Hepatocyte (in vitro differentiated cells): ENCODE results near the gene PRND. TPM values are rescaled to one million over a fixed set of nuclear protein-coding genes. Genes with fewer than 3 reads are reported as not detected.

Experiments
- DNase-seq: peaks from one replicate; pipeline ENCODE4 v3.0.0-alpha.2; 2016; ENCODE audit warnings: low spot score
- H2AFZ ChIP-seq: fragments of 200-600 bp; sonication (generic); 2 replicates; pipeline ENCODE4 v1.6.0; 2016; ENCODE audit warnings: antibody characterized with exemption, mild to moderate bottlenecking
- H3K27ac ChIP-seq: fragments of 200-600 bp; sonication (generic); 2 replicates; pipeline ENCODE4 v1.5.1; 2016; ENCODE audit warnings: mild to moderate bottlenecking
- H3K27me3 ChIP-seq: fragments of 200-600 bp; sonication (generic); 2 replicates; pipeline ENCODE4 v1.6.1; 2016
- H3K36me3 ChIP-seq: fragments of 200-600 bp; sonication (generic); replicated peaks from 2 replicates; pipeline ENCODE4 v1.5.1; 2016; ENCODE audit warnings: low read depth; ENCODE audit not compliant: insufficient read depth
- H3K4me1 ChIP-seq: fragments of 200-600 bp; sonication (generic); 2 replicates; pipeline ENCODE4 v1.5.1; 2016; ENCODE audit warnings: mild to moderate bottlenecking, moderate library complexity; ENCODE audit not compliant: insufficient read depth
- H3K4me2 ChIP-seq: fragments of 200-600 bp; sonication (generic); 2 replicates; pipeline ENCODE4 v1.6.0; 2016
- H3K4me3 ChIP-seq: fragments of 200-600 bp; sonication (generic); 2 replicates; pipeline ENCODE4 v1.5.1; 2016; ENCODE audit warnings: mild to moderate bottlenecking
- H3K79me2 ChIP-seq: fragments of 200-600 bp; sonication (generic); 2 replicates; pipeline ENCODE4 v1.6.0; 2017; ENCODE audit warnings: mild to moderate bottlenecking
- H3K9me2 ChIP-seq: fragments of 200-600 bp; sonication (generic); replicated peaks from 2 replicates; pipeline ENCODE4 v1.6.0; 2017; ENCODE audit warnings: mild to moderate bottlenecking; ENCODE audit not compliant: insufficient read depth
- H3K9me3 ChIP-seq: fragments of 200-600 bp; sonication (generic); 2 replicates; pipeline ENCODE4 v1.5.1; 2016; ENCODE audit warnings: low read depth, mild to moderate bottlenecking
- H4K20me1 ChIP-seq: fragments of 200-600 bp; sonication (generic); 2 replicates; pipeline ENCODE4 v1.6.0; 2016; ENCODE audit warnings: mild to moderate bottlenecking; ENCODE audit not compliant: insufficient read depth, poor library complexity, severe bottlenecking
- EZH2 ChIP-seq: fragments of 200-600 bp; sonication (generic); IDR thresholded peaks from 2 replicates; pipeline ENCODE4 v1.6.1; 2016; ENCODE audit warnings: antibody characterized with exemption, mild to moderate bottlenecking, borderline replicate concordance
- EZH2phosphoT487 ChIP-seq: fragments of 200-600 bp; sonication (generic); IDR thresholded peaks from one replicate; pipeline ENCODE4 v1.6.1; 2018; ENCODE audit warnings: antibody characterized with exemption, mild to moderate bottlenecking, low read depth, moderate library complexity; ENCODE audit not compliant: unreplicated experiment, severe bottlenecking
- WGBS: methylation state at CpG from one replicate; pipeline ENCODE4 v1.1.6; 2016; ENCODE audit warnings: low lambda C conversion rate; ENCODE audit errors: missing lambda C conversion rate; 5-methylcytosine and 5-hydroxymethylcytosine counted together
- polyA plus RNA-seq: library from polyadenylated mRNA; unstranded; fragments of >200 nt; fragmentation: Nextera tagmentation; extraction: Ambion mirVana; gene quantifications from 2 replicates; pipeline ENCODE4 v1.2.1, GENCODE V29; 2016
- total RNA-seq: library from RNA; depleted of rRNA; stranded (reverse); fragments of >200 nt; gene quantifications from 2 replicates; pipeline ENCODE4 v1.2.3, GENCODE V29; 2014
- TF ChIP-seq, protein P1 (sequence below): fragments of 200-600 bp; sonication (generic); IDR thresholded peaks from 2 replicates; pipeline ENCODE4 v1.5.1; 2016; ENCODE audit warnings: antibody characterized with exemption, mild to moderate bottlenecking; ENCODE audit not compliant: poor library complexity

The PRND gene
- total and polyA plus RNA-seq, 2 experiments from 2014 or later, result 0.34 to 0.70 TPM

DNA sequence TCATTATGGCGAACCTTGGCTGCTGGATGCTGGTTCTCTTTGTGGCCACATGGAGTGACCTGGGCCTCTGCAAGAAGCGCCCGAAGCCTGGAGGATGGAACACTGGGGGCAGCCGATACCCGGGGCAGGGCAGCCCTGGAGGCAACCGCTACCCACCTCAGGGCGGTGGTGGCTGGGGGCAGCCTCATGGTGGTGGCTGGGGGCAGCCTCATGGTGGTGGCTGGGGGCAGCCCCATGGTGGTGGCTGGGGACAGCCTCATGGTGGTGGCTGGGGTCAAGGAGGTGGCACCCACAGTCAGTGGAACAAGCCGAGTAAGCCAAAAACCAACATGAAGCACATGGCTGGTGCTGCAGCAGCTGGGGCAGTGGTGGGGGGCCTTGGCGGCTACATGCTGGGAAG, 22.5 kb upstream of the PRND start:
- no peak overlapping the region for H3K27ac ChIP-seq
- H3K4me1 ChIP-seq, result peaks cover 3% of the 10 kb centered on the region
- H3K4me2 ChIP-seq, result no peak overlapping the region
- no peak for TF ChIP-seq EZH2
- TF ChIP-seq, protein P1, sequence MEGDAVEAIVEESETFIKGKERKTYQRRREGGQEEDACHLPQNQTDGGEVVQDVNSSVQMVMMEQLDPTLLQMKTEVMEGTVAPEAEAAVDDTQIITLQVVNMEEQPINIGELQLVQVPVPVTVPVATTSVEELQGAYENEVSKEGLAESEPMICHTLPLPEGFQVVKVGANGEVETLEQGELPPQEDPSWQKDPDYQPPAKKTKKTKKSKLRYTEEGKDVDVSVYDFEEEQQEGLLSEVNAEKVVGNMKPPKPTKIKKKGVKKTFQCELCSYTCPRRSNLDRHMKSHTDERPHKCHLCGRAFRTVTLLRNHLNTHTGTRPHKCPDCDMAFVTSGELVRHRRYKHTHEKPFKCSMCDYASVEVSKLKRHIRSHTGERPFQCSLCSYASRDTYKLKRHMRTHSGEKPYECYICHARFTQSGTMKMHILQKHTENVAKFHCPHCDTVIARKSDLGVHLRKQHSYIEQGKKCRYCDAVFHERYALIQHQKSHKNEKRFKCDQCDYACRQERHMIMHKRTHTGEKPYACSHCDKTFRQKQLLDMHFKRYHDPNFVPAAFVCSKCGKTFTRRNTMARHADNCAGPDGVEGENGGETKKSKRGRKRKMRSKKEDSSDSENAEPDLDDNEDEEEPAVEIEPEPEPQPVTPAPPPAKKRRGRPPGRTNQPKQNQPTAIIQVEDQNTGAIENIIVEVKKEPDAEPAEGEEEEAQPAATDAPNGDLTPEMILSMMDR, result no peak
- no peak for TF ChIP-seq EZH2phosphoT487
- 97% methylated on average over 9 of the region's 9 CpGs for WGBS
- H4K20me1 ChIP-seq, result peaks cover 15% of the 10 kb centered on the region
- H3K4me3 ChIP-seq, result no peak overlapping the region
- H3K27me3 ChIP-seq, result no peaks in the 10 kb centered on the region
- H3K9me3 ChIP-seq, result no peaks in the 10 kb centered on the region
- H2AFZ ChIP-seq, result no peak overlapping the region
- DNase-seq, result no peak
- no peaks in the 10 kb centered on the region for H3K9me2 ChIP-seq
- H3K79me2 ChIP-seq, result peaks cover 36% of the 10 kb centered on the region
- H3K36me3 ChIP-seq, result no peaks in the 10 kb centered on the region

DNA sequence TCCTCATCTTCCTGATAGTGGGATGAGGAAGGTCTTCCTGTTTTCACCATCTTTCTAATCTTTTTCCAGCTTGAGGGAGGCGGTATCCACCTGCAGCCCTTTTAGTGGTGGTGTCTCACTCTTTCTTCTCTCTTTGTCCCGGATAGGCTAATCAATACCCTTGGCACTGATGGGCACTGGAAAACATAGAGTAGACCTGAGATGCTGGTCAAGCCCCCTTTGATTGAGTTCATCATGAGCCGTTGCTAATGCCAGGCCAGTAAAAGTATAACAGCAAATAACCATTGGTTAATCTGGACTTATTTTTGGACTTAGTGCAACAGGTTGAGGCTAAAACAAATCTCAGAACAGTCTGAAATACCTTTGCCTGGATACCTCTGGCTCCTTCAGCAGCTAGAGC, 21.8 kb upstream of the PRND start:
- Histone ChIP-seq H3K36me3 (no peaks in the 10 kb centered on the region), H3K4me2 (no peak overlapping the region), H4K20me1 (peaks cover 15% of the 10 kb centered on the region), H3K79me2 (peaks cover 28% of the 10 kb centered on the region), H2AFZ (no peak overlapping the region), H3K4me1 (peaks cover 3% of the 10 kb centered on the region), H3K9me3 (no peaks in the 10 kb centered on the region), H3K9me2 (no peaks in the 10 kb centered on the region), H3K4me3 (no peak overlapping the region), H3K27ac (no peak overlapping the region), H3K27me3 (no peaks in the 10 kb centered on the region)
- TF ChIP-seq EZH2, result no peak
- TF ChIP-seq EZH2phosphoT487, result no peak
- TF ChIP-seq, protein P1, result no peak
- 95% methylated on average over 3 of the region's 3 CpGs for WGBS
- DNase-seq, result no peak

DNA sequence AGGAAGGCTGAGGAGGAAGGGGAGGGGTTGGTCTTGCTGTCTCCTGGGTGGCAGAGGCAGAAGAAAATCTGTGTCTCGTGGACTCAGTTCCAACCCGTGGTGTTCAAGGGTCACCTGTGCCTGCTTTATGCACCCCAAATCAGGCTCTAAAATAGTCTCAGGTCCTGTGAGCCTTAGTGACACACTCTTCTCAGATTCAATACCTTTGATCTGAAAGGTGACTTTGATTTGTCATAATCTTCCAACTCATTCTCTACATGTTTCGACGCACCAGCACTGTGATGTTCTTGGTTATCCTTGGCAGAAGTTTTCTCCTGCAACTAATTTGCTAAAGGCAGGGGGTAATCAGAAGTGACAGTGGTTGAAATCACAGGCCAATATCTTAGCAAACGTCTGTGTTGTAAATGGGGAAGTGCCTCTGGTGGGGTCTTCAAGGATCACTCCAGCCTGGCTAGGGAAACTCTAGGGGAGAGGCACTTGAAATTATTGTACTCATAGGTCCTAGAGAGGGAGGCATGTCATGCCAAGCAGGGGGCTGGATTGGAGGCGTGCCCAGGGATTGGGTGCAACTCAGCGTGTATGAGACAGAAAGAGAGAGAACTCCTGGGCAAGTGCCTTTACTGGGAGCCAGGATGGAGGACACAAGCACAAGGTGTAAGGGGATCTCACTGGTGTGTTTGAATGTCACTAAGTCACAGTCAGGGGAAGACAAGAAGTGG, 19.0 kb upstream of the PRND start:
- no peak for DNase-seq
- H3K79me2 ChIP-seq, result peaks cover 5% of the 10 kb centered on the region
- no peak overlapping the region for H2AFZ ChIP-seq
- H3K9me2 ChIP-seq, result no peaks in the 10 kb centered on the region
- peaks cover 6% of the 10 kb centered on the region for H4K20me1 ChIP-seq
- H3K4me3 ChIP-seq, result no peak overlapping the region
- no peaks in the 10 kb centered on the region for H3K36me3 ChIP-seq
- no peak overlapping the region for H3K27ac ChIP-seq
- H3K4me1 ChIP-seq, result peaks cover 3% of the 10 kb centered on the region
- no peaks in the 10 kb centered on the region for H3K9me3 ChIP-seq
- no peak overlapping the region for H3K4me2 ChIP-seq
- TF ChIP-seq, protein P1, result no peak
- no peak for TF ChIP-seq EZH2
- TF ChIP-seq EZH2phosphoT487, result no peak
- no peaks in the 10 kb centered on the region for H3K27me3 ChIP-seq
- 87% methylated on average over 7 of the region's 7 CpGs for WGBS
